Lower leg skin (tissue), 4 donors: ENCODE results near the gene WNT8A. TPM values are rescaled to one million over a fixed set of nuclear protein-coding genes. Genes with fewer than 3 reads are reported as not detected.

Source experiments
- DNase-seq, 2 donors: peaks; one replicate each; pipeline ENCODE4 v3.0.0-alpha.2; 2019; ENCODE audit warnings: low spot score in 2 of 2
- H3K4me3 ChIP-seq: fragments of 200-600 bp; sonication (generic); 2 replicates; pipeline ENCODE4 v1.5.1; 2017; ENCODE audit warnings: mild to moderate bottlenecking, low read depth; ENCODE audit not compliant: poor library complexity, severe bottlenecking
- CTCF ChIP-seq, 3 donors: fragments of 450-650 bp; IDR thresholded peaks; one replicate each; pipeline ENCODE4 v1.5.1; 2016; ENCODE audit warnings: antibody characterized with exemption in 3 of 3, mild to moderate bottlenecking in 3 of 3, moderate library complexity in 2 of 3
- POLR2A ChIP-seq, 2 donors: fragments of 450-650 bp; IDR thresholded peaks; one replicate each; pipeline ENCODE4 v1.6.1; 2016 to 2017; ENCODE audit warnings: antibody characterized with exemption in 2 of 2, mild to moderate bottlenecking in 1 of 2, moderate library complexity in 1 of 2
- WGBS, 2 donors: methylation state at CpG; one replicate each; pipeline ENCODE4 v1.1.5; 2018; 5-methylcytosine and 5-hydroxymethylcytosine counted together
- intact Hi-C: fragments of 100-400 bp; cut with DNase I; formaldehyde crosslinking; loops from one replicate; pipeline ENCODE4 v1.15.0; 2023; ENCODE audit warnings: low total_unique reads
- total RNA-seq, 4 donors: library from RNA; depleted of rRNA; stranded (reverse); fragments of >200 nt; gene quantifications; one replicate each; pipeline ENCODE4 v1.1.0, GENCODE V29; 2016

The WNT8A gene
- total RNA-seq, 4 donors from 2014 or later: not detected

- intact Hi-C loops: no loop called here
- H3K4me3 ChIP-seq: no peak overlapping the region
- no peak for DNase-seq
- WGBS, 2 donors: 73 to 77% methylated on average over 3 of the region's 3 CpGs
- TF ChIP-seq POLR2A (IDR thresholded peaks at IDR 0.05) (no peak), CTCF (IDR thresholded peaks at IDR 0.05) (no peak)
Observed at GRCh38 chr5:138139781-138140090, 55.9 kb downstream of the WNT8A start.

- no peak overlapping the region for H3K4me3 ChIP-seq
- TF ChIP-seq CTCF (IDR thresholded peaks at IDR 0.05) (no peak), POLR2A (IDR thresholded peaks at IDR 0.05) (no peak)
- no peak for DNase-seq
- intact Hi-C loops: no loop called here
- 72 to 80% methylated on average over 4 of the region's 4 CpGs for WGBS, 2 donors
Observed at GRCh38 chr5:138140268-138140667, 56.4 kb downstream of the WNT8A start.

Other genes starting within 250 kb of the WNT8A start
- gene MYOT, start 216.2 kb upstream of the WNT8A start, total RNA-seq: 1 to 10 TPM in 2 of 4 donors, under 1 TPM in 2; 0.08 to 3.2 (median 1.2) TPM
- gene PKD2L2, start 194.6 kb upstream of the WNT8A start, total RNA-seq: not detected
- gene FAM13B, start 51.0 kb upstream of the WNT8A start, total RNA-seq: 10 to 100 TPM; 17.9 to 25.6 (median 21.4) TPM
- gene NME5, start 55.4 kb downstream of the WNT8A start, total RNA-seq: 1 to 10 TPM in 1 of 4 donors, under 1 TPM in 1, not detected in 2; 0.49 to 1.7 TPM
- gene BRD8, start 94.6 kb downstream of the WNT8A start, total RNA-seq: 10 to 100 TPM; 19.5 to 42.8 (median 31.0) TPM
- gene KIF20A, start 95.1 kb downstream of the WNT8A start, total RNA-seq: 1 to 10 TPM; 1.3 to 3.2 (median 2.3) TPM
- 10 to 100 TPM; 21.3 to 33.4 (median 23.3) TPM for gene CDC23, start 129.3 kb downstream of the WNT8A start, total RNA-seq
- 1 to 10 TPM in 1 of 4 donors, under 1 TPM in 1, not detected in 2; 0.42 to 1.6 TPM for gene GFRA3, start 190.6 kb downstream of the WNT8A start, total RNA-seq
- 1 to 10 TPM in 1 of 4 donors, under 1 TPM in 2, not detected in 1; 0.34 to 1.4 (median 0.69) TPM for gene CDC25C, start 247.8 kb downstream of the WNT8A start, total RNA-seq